Stimulated activated CD4-positive, alpha-beta T cell treated with anti-CD3 and anti-CD28 coated beads, Interleukin-1b, Interleukin-23, amount 100 ng/mL, for 24 hours (primary cell): ENCODE results near the gene SUN1.
"Not testable (repeated sequence)": the region's sequence is repeated elsewhere in the genome, so short reads cannot be mapped to it uniquely, and the experiment has no call there.

ENCODE experiments used
- DNase-seq, 4 experiments: peaks; one replicate each; pipeline ENCODE4 v3.0.0-alpha.2; 2020; ENCODE audit warnings: low read depth in 4 of 4, low spot score in 1 of 4

SUN1 gene

DNA sequence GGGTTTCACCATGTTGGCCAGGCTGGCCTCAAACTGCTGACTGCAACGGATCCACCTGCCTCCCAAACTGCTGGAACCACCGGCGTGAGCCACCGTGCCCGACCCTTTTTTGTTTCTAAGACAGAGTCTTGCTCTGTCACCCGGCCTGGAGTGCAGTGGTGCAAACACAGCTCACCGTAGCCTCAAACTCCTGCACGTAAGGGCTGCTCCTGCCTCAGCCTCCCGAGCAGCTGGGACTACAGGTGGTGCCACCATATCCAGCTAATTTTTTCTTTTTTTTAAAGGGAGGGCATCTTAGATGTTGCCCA is 85.8 kb downstream of the SUN1 start:
- DNase-seq: no peak

DNA sequence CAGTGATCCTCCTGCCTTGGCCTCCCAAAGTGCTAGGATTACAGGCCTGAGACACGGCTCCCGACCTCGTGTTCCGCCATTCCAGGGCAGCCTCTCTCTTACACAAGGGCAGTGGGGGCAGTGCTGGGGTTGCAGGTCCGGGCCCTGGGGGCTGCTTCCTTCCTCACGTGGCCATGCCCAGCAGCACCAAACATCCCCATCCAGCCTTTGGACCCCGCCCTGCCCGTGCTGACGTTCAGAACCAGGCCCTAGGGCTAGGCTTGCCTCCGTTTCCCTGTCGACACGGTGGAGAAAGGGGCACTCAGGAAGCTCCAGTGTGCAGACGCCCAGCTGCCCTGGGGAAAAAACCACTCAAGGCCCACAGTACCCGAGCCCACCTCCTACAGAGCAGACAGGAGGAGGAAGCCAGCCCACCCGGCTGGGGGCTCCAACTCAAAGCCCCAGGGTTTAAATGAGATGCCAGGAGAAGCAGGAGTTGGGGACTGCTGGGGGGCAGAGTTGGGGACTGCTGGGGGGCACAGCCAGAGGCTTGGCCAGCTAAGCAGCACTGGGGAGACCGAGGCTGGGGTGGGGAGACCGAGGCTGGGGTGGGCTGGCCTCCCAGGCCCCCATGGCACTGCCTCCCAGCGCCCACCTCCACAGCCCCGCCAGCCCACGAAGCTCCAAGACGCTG is 86.3 kb downstream of the SUN1 start:
- DNase-seq: no peak

DNA sequence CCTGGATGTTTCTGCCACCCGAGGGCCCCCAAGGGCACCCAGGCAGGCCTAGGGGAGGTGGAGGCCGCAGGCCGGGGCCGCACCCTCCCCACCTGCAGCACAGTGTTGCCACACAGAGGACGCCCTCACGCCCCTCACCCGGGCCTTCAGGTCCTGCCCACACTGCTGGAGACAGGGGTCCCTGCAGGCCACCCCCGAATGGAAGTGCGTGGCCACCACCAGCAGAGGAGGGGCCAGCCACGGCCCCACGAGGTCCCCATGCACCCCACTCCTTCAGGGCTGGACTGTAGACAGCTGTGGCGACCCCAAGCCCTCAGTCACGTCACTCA is 86.8 kb downstream of the SUN1 start:
- DNase-seq: no peak

DNA sequence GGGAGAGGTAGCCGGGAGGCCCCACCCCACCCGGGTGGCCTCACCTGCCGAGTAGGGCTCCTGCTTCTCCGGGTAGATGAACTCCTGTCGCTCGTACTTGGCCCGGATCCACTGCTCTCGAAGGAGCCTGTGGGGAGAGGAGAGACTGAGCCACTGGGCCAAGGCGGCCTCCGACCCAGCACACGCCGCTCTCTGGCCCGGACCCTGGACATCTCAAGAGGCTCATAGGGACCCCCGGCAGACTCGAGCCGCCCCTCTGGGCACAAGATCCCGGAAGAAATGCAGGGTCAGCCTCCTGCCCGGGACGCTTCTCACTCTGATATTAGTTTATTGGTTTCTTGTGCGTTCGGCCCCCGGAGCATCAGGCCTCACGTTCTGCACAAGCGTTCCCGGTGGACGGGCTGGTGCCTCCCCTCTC is 87.7 kb downstream of the SUN1 start:
- no peak for DNase-seq

DNA sequence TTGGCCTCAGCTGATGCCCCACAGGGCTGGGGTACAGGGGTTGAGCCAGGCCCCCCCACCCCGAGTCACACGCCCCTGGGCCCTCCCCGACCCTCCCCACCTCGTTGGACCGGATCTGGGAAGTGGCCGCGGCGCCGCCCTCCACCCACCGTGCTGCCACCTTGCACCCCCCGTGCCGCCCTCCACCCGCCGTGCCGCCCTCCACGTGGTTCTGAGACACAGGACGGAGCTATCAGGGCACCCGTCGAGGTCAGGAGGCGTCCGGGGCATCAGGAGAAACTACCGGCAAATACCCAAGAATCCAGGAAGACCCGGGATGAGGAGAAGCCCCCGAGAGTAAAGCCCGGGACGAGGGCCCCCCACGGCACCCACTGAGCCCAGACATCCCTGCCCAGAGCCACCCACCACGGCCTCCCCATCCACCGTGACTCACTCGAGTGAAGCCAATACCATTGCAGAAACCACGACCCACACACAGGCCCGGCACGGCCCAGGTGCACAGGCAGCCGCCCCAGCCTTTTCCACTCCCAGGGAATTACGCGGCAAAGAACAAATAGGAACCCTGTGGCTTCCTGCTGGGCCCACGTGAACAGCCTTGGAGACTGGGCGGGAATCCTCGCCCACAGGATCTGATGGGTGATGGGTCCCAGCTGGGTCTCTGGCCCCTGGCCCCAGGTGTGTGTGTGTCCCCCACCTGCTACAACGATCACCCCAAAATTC is 88.2 kb downstream of the SUN1 start:
- DNase-seq: no peak

DNA sequence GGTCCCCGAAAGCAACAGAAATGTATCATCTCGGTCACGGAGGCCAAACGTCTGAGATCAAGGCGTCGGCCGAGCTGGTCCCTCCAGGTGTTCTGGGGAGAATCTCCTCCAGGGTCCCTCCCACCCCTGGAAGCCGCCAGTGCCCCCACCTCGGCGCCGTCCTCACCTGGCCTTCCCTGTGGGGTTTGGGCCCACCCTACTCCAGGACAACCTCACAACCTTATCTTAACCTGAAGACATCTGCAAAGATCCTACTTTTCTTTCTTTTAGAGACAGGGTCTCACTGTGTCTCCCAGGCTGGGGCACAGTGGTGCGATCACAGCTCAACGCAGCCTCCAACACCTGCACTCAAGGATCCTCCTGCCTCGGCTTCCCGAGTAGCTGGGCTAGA is 88.8 kb downstream of the SUN1 start:
- no peak for DNase-seq

DNA sequence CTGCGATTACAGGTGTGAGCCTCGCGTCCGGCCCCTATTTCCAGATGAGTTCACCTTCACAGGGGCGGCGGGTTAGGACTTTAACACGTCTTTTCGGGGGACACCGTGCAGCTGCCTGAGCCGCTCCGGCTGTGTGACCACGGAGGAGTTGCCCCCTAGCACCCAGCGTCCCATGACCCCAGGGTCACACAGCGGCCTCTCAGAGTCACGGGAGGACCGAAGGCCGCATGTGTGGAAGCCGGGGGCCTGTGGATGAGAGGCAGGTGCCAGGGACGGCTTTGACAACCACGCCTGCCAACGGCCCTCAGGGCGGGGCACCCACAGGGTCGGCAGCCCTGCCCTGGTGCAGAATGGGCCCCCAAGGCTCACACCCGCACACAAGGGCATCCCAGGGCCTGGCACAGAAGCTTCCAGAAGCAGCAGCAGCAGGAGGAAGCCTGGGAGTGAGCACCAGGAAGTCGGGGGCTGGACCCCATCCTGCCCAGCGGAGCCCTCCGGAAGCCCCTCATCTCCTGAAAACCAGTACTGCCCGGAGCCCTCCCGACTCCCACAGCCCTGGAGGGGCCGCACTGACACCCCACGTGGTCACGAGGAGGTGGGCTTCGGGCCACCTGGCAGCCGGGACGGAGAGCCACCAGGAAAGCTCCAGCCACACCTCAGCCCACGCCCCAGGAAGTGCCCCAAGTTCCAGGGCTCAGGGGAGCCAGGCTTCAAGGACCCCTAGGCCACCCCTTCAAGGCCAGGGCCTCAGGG is 89.5 kb downstream of the SUN1 start:
- no peak for DNase-seq

DNA sequence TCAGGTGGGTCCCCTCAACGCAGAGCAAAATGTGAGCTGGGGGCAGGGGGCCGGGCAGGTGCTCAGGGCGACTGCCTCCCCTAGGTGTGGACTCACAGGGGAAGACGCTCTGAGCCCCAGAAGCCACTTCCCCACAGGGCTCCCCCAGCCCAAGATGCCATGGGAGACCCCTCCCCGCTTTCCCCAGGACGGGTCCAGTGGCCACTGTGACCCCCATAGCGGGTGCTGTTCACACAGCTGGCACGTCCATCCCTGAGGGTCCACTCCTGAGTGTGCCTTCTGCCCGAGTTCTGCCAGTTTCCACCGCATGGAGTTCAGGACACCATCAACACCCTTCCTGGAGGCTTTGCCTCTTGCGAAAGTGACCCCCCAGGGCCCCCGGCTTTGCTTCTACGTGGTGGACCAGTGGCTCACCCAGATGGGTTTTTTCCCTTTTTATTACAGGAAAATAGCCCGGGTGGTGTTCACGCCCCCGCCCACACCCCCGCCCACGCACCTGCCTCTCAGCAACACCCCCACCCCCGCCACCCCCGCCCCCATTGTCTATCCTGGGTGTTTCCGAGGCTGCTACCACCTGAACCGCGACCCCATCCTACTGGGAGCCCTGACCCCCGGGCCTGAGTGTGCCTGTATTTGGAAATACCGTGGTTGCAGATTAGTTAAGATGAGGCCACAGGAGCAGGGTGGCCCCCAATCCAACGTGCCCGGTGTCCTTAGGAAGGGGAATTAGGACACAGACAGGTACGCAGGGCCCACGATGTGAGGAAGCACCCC is 90.2 kb downstream of the SUN1 start:
- DNase-seq: peak in 1 of 4 experiments; percentile 39

DNA sequence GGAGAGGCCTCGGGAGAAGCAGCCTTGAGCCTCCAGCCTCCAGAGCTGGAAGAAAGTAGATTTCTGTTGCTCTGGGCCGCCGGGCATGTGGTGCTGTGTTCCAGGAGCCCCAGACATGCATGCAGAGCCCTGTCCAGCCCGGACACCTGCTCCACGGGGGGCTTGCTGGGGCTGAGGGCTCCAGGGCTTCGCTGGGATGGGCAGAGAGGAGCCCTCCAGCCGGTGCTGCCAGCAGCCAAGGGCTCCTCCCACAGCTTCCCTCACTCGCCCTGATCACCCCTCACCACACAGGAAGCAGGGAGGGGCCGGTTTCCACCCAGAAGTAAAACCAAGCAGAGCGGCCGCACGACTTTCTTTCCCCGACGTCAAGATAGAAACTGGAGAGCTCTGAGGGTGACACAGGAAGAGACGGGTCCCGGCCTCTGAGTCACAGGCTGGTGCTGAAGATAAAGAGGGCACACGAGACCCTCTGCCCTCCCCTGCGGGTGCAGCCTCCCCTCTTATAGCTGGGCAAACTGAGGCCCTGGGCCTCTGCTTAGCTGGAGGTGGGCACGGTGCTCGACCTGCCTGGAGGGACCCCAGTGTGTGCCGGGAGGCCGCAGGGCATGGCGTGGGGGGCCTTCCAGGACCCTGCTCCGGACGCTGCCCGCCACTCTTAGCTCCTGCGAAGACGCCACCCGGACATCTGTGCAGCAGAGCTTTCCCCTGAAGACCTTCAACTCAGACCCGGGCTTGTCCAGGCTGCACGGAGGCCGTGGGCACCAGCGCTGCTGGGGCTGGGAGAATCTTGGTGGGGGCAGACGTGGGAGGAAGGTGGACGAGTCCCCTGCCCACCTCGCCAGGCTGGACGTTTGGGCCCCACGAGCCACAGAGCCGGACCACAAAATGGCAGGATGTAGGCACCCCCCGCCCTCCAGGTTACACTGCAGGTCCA is 91.1 kb downstream of the SUN1 start:
- peak; percentile 63 to 90 (median 82) for DNase-seq

DNA sequence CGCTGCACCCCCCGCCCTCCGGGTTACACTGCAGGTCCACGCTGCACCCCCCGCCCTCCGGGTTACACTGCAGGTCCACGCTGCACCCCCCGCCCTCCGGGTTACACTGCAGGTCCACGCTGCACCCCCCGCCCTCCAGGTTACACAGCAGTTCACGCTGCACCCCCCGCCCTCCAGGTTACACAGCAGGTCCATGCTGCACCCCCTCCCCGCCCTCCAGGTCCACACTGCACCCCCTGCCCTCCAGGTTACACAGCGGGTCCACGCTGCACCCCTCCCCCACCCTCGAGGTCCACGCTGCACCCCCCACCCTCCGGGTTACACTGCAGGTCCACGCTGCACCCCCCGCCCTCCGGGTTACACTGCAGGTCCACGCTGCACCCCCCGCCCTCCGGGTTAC is 91.8 kb downstream of the SUN1 start:
- DNase-seq: not testable (repeated sequence)
